ENCODE measurements around the gene RPN2. TPM values are rescaled to one million over a fixed set of nuclear protein-coding genes. Genes with fewer than 3 reads are reported as not detected.

RPN2 gene
- total and polyA plus RNA-seq, 7 donors = 66.4 to 131 (median 94.9) TPM

DNA sequence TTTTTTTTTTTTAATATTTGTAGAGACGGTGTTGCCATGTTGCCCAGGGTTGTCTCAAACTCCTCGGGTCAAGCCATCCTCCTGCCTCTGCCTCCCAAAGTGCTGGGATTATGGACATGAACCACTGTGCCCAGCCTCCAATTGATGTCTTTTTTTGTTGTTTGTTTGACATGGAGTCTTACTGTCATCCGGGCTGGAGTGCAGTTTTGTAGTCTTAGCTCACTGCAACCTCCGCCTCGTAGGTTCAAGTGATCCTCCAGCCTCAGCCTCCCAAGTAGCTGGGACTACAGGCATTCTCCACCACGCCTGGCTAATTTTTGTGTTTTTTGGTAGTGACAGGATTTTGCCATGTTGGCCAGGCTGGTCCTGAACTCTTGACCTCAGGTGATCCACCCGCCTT, 9.7 kb downstream of the RPN2 start:
- no peak for TF ChIP-seq CTCF (IDR thresholded peaks at IDR 0.05)
- 80 to 91% (median 83%) methylated on average over 7 of the region's 7 CpGs for WGBS, 3 donors
- no peak for ATAC-seq
- Histone ChIP-seq H3K27ac (no peak overlapping the region), H3K4me3 (no peak overlapping the region), H3K36me3 (ENCODE audit: insufficient read depth in 1 of 2, low read depth in 1 of 2) (peaks cover 15 to 42% of the 10 kb centered on the region in 2 donors), H3K27me3 (ENCODE audit: insufficient read depth in 3 of 3, low read length in 2 of 3) (no peaks in the 10 kb centered on the region), H3K9me3 (no peaks in the 10 kb centered on the region), H3K4me1 (peaks cover 43% of the 10 kb centered on the region)
- no peak for DNase-seq
- intact Hi-C loops (cut with DNase I) = no loop called here

GRCh38 chr20:37189416-37190016, 10.4 kb downstream of the RPN2 start:
- no peak overlapping the region for H3K4me3 ChIP-seq
- TF ChIP-seq CTCF (IDR thresholded peaks at IDR 0.05) = no peak
- H3K27me3 ChIP-seq (ENCODE audit: insufficient read depth in 3 of 3, low read length in 2 of 3) = no peaks in the 10 kb centered on the region
- ATAC-seq (no peak), DNase-seq (no peak)
- no peaks in the 10 kb centered on the region for H3K9me3 ChIP-seq
- whole genome bisulfite sequencing, 3 donors = 56 to 71% (median 58%) methylated on average over 6 of the region's 6 CpGs
- intact Hi-C loops (cut with DNase I) = loop anchor here (5.0 kb wide), 2 partner anchors 38 to 193 kb away; no protein-coding TSS in a partner anchor
- H3K27ac ChIP-seq = peak overlapping the region; percentile 64
- H3K4me1 ChIP-seq = peaks cover 39% of the 10 kb centered on the region
- peaks cover 15 to 34% of the 10 kb centered on the region in 2 donors for H3K36me3 ChIP-seq (ENCODE audit: insufficient read depth in 1 of 2, low read depth in 1 of 2)

GRCh38 chr20:37190354-37191112, 11.4 kb downstream of the RPN2 start:
- H3K9me3 ChIP-seq = no peaks in the 10 kb centered on the region
- H3K4me1 ChIP-seq = peaks cover 48% of the 10 kb centered on the region
- ATAC-seq (peak; percentile 81 to 86 (median 82)), DNase-seq (no peak)
- no peak for TF ChIP-seq CTCF (IDR thresholded peaks at IDR 0.05)
- no peaks in the 10 kb centered on the region for H3K27me3 ChIP-seq (ENCODE audit: insufficient read depth in 3 of 3, low read length in 2 of 3)
- WGBS, 3 donors = 42 to 58% (median 43%) methylated on average over 9 of the region's 9 CpGs
- intact Hi-C loops (cut with DNase I) = loop anchor here (5.0 kb wide), 2 partner anchors 37 to 192 kb away; no protein-coding TSS in a partner anchor
- peaks cover 13 to 24% of the 10 kb centered on the region in 2 donors for H3K36me3 ChIP-seq (ENCODE audit: insufficient read depth in 1 of 2, low read depth in 1 of 2)
- H3K4me3 ChIP-seq = no peak overlapping the region
- H3K27ac ChIP-seq = peak overlapping the region; percentile 64

- 21 to 31% (median 28%) methylated on average over 5 of the region's 5 CpGs for WGBS, 3 donors
- intact Hi-C loops (cut with DNase I) = loop anchor here (5.0 kb wide), 2 partner anchors 35 to 190 kb away; no protein-coding TSS in a partner anchor
- H3K36me3 ChIP-seq (ENCODE audit: insufficient read depth in 1 of 2, low read depth in 1 of 2) = peaks cover 7 to 10% of the 10 kb centered on the region in 2 donors
Measured at GRCh38 chr20:37192137-37192854, 13.2 kb downstream of the RPN2 start.

More at GRCh38 chr20:37192137-37192854, 13.2 kb downstream of the RPN2 start:
- peak overlapping the region; percentile 15 for H3K4me3 ChIP-seq
- H3K27me3 ChIP-seq (ENCODE audit: insufficient read depth in 3 of 3, low read length in 2 of 3) = no peaks in the 10 kb centered on the region
- ATAC-seq = peak; percentile 86 to 87 (median 86)
- H3K27ac ChIP-seq = no peak overlapping the region
- DNase-seq = peak; percentile 87 to 93
- TF ChIP-seq CTCF (IDR thresholded peaks at IDR 0.05) = peak; percentile 92
- peaks cover 51% of the 10 kb centered on the region for H3K4me1 ChIP-seq
- H3K9me3 ChIP-seq = no peaks in the 10 kb centered on the region
